Aorta (tissue), 5 donors: Measurements from ENCODE around the gene CARS2. TPM values are rescaled to one million over a fixed set of nuclear protein-coding genes. Genes with fewer than 3 reads are reported as not detected.
A peak's percentile ranks its signal among the peaks of the same experiment; 100 is the strongest.
"Not testable (repeated sequence)": the region's sequence is repeated elsewhere in the genome, so short reads cannot be mapped to it uniquely, and the experiment has no call there.

ENCODE experiments used
- ATAC-seq: fragments of 200-7000 bp; cut with Tn5 transposase; one replicate; pipeline ENCODE4 v1.9.1; 2022; ENCODE audit warnings: moderate library complexity; ENCODE audit not compliant: low FRiP score
- DNase-seq, 2 donors: peaks; one replicate each; pipeline ENCODE4 v3.0.0-alpha.2; 2020
- H3K27ac ChIP-seq, 2 donors: one replicate each; pipeline ENCODE4 v1.5.1; 2013; ENCODE audit warnings: low read length in 2 of 2, mild to moderate bottlenecking in 2 of 2, moderate library complexity in 2 of 2, control low read depth in 1 of 2, inconsistent platforms in 1 of 2, low read depth in 1 of 2
- H3K27me3 ChIP-seq, 2 donors: one replicate each; pipeline ENCODE4 v1.6.1; 2013; ENCODE audit warnings: control low read depth in 1 of 2, low read length in 1 of 2, mild to moderate bottlenecking in 1 of 2, moderate library complexity in 1 of 2; ENCODE audit not compliant: insufficient read depth in 2 of 2, control insufficient read depth in 1 of 2
- H3K36me3 ChIP-seq, 2 donors: one replicate each; pipeline ENCODE4 v1.6.1; 2013; ENCODE audit warnings: control low read depth in 1 of 2, low read length in 1 of 2, mild to moderate bottlenecking in 1 of 2; ENCODE audit not compliant: insufficient read depth in 2 of 2, control insufficient read depth in 1 of 2
- H3K4me1 ChIP-seq, 2 donors: one replicate each; pipeline ENCODE4 v1.6.1; 2013; ENCODE audit warnings: low read length in 2 of 2, control low read depth in 1 of 2, mild to moderate bottlenecking in 1 of 2, moderate library complexity in 1 of 2; ENCODE audit not compliant: insufficient read depth in 2 of 2, control insufficient read depth in 1 of 2
- H3K4me3 ChIP-seq, 2 donors: one replicate each; pipeline ENCODE4 v1.5.1; 2013; ENCODE audit warnings: low read length in 2 of 2, control low read depth in 1 of 2, mild to moderate bottlenecking in 1 of 2
- H3K9me3 ChIP-seq: one replicate; pipeline ENCODE4 v1.6.1; 2013; ENCODE audit warnings: mild to moderate bottlenecking, low read length; ENCODE audit not compliant: control insufficient read depth
- WGBS, 2 donors: extraction: QIAGEN DNeasy Blood & Tissue Kit; methylation state at CpG; one replicate each; pipeline ENCODE4 v1.1.7; 2013; 5-methylcytosine and 5-hydroxymethylcytosine counted together
- intact Hi-C, 2 donors: fragments of 100-400 bp; cut with DNase I; formaldehyde crosslinking; loops; one replicate each; pipeline versions ENCODE4 v1.14.2 to v1.15.0; 2022
- polyA plus RNA-seq, 2 donors: library from polyadenylated mRNA; stranded (reverse); fragments of 200-250 nt; gene quantifications; one replicate each; pipeline ENCODE4 v1.2.3, GENCODE V29; 2013
- total RNA-seq, 2 donors: library from RNA; stranded (reverse); fragmentation: NEBNext Ultra II Directional; extraction: Animal tissue kit (Norgen Biotek cat#: 25700); gene quantifications; one replicate each; pipeline ENCODE4 v1.2.1, GENCODE V29; 2021
- donor health status: healthy with polysubstance abuse.
- donor health status: Bipolar disorder and iron deficiency.
- donor health status: DM: no; HTN: no; CAD: no.
- donor health status: DM: no; HTN: no; CAD: no.
- donor health status: DM: yes; HTN: yes; CAD: no.

Gene CARS2
- total and polyA plus RNA-seq, 4 donors = 38.3 to 125 (median 56.4) TPM

- intact Hi-C loops = loop anchor here in 1 of 2 donors (2.0 kb wide), 1 partner anchor 137 kb away; no protein-coding TSS in a partner anchor
- no peaks in the 10 kb centered on the region for H3K27me3 ChIP-seq
- ATAC-seq (no peak), DNase-seq (no peak)
- no peak overlapping the region for H3K4me3 ChIP-seq
- H3K36me3 ChIP-seq = peaks cover 2 to 4% of the 10 kb centered on the region in 2 donors
- 83 to 85% methylated on average over 15 of the region's 15 CpGs for WGBS, 2 donors
- no peak overlapping the region for H3K27ac ChIP-seq
- no peaks in the 10 kb centered on the region for H3K9me3 ChIP-seq
- H3K4me1 ChIP-seq = no peaks in the 10 kb centered on the region
Observed at GRCh38 chr13:110681868-110682550, 23.9 kb downstream of the CARS2 start.

- Histone ChIP-seq H3K27ac (no peak overlapping the region), H3K9me3 (no peaks in the 10 kb centered on the region), H3K4me1 (no peaks in the 10 kb centered on the region), H3K36me3 (peaks cover 4 to 5% of the 10 kb centered on the region in 2 donors), H3K27me3 (no peaks in the 10 kb centered on the region), H3K4me3 (no peak overlapping the region)
- intact Hi-C loops = no loop called here
- WGBS, 2 donors = 80 to 87% methylated on average over 7 of the region's 7 CpGs
- DNase-seq = no peak
- ATAC-seq = no peak
Observed at GRCh38 chr13:110680852-110681251, 25.1 kb downstream of the CARS2 start.

- no peaks in the 10 kb centered on the region for H3K4me1 ChIP-seq
- WGBS, 2 donors = 83 to 87% methylated on average over 24 to 28 of the region's 28 CpGs
- no peak overlapping the region for H3K27ac ChIP-seq
- H3K9me3 ChIP-seq = no peaks in the 10 kb centered on the region
- H3K27me3 ChIP-seq = no peaks in the 10 kb centered on the region
- intact Hi-C loops = no loop called here
- no peak for ATAC-seq
- no peak overlapping the region for H3K4me3 ChIP-seq
- peaks cover 4% of the 10 kb centered on the region in 2 donors for H3K36me3 ChIP-seq
- no peak for DNase-seq
Observed at GRCh38 chr13:110677731-110678545, 28.0 kb downstream of the CARS2 start.

GRCh38 chr13:110676595-110677587, 29.0 kb downstream of the CARS2 start:
- DNase-seq = peak in 1 of 2 donors; percentile 75
- H3K27ac ChIP-seq = no peak overlapping the region
- peaks cover 2 to 4% of the 10 kb centered on the region in 2 donors for H3K36me3 ChIP-seq

GRCh38 chr13:110669814-110670213, 36.1 kb downstream of the CARS2 start:
- H3K27me3 ChIP-seq, intact Hi-C loops, DNase-seq, H3K27ac ChIP-seq, H3K4me3 ChIP-seq, ATAC-seq, H3K4me1 ChIP-seq, H3K36me3 ChIP-seq, H3K9me3 ChIP-seq: not testable (repeated sequence)
- 97 to 99% methylated on average over 11 of the region's 11 CpGs for WGBS, 2 donors

More at GRCh38 chr13:110676595-110677587, 29.0 kb downstream of the CARS2 start:
- WGBS, 2 donors = 84 to 86% methylated on average over 26 to 28 of the region's 28 CpGs
- no peaks in the 10 kb centered on the region for H3K9me3 ChIP-seq
- no peaks in the 10 kb centered on the region for H3K4me1 ChIP-seq
- H3K27me3 ChIP-seq = no peaks in the 10 kb centered on the region
- intact Hi-C loops = no loop called here
- ATAC-seq = no peak
- no peak overlapping the region for H3K4me3 ChIP-seq

DNA sequence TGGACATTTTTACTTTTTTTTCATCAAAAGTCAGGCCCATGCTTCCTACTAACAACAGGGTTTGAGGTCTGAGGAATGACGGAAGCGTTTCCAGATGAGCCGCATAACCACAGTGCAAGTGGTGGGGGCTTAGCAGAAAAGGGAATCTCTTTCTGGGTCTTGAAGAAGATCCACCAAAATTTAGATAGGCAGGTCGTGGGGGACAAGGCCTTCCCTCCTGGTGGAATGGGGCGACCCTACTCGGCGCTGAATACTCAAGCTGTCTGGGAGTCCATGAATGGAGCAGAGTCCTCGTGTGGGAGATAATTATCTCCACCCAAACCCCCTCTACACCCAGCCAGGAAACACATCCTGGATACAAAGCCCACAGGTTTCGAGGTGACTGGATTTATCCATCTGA, 36.9 kb downstream of the CARS2 start:
- WGBS, 2 donors = 94 to 95% methylated on average over 9 of the region's 9 CpGs
- Histone ChIP-seq H3K27me3 (no peaks in the 10 kb centered on the region), H3K36me3 (peaks cover 0 to 1% of the 10 kb centered on the region in 2 donors), H3K4me1 (no peaks in the 10 kb centered on the region), H3K4me3 (no peak overlapping the region), H3K9me3 (no peaks in the 10 kb centered on the region), H3K27ac (no peak overlapping the region)
- DNase-seq (no peak), ATAC-seq (no peak)
- intact Hi-C loops = no loop called here

- Histone ChIP-seq H3K9me3 (no peaks in the 10 kb centered on the region), H3K27me3 (no peaks in the 10 kb centered on the region), H3K36me3 (peaks cover 5 to 8% of the 10 kb centered on the region in 2 donors), H3K4me1 (no peaks in the 10 kb centered on the region), H3K4me3 (no peak overlapping the region), H3K27ac (no peak overlapping the region)
- 85 to 89% methylated on average over 8 of the region's 8 CpGs for WGBS, 2 donors
- intact Hi-C loops = no loop called here
- ATAC-seq = no peak
- DNase-seq = no peak
Observed at GRCh38 chr13:110666255-110666533, 39.7 kb downstream of the CARS2 start.

GRCh38 chr13:110665491-110666254, 40.2 kb downstream of the CARS2 start:
- intact Hi-C loops = no loop called here
- Histone ChIP-seq H3K36me3 (peaks cover 7 to 8% of the 10 kb centered on the region in 2 donors), H3K27me3 (no peaks in the 10 kb centered on the region), H3K9me3 (no peaks in the 10 kb centered on the region), H3K4me1 (no peaks in the 10 kb centered on the region), H3K4me3 (no peak overlapping the region), H3K27ac (no peak overlapping the region)
- DNase-seq (no peak), ATAC-seq (no peak)
- WGBS, 2 donors = 87 to 89% methylated on average over 23 of the region's 23 CpGs
